NCI-H1092 (cell line): ENCODE data around the gene ZNF415.
"Not testable (repeated sequence)": the region's sequence is repeated elsewhere in the genome, so short reads cannot be mapped to it uniquely, and the experiment has no call there.

Experiments used
- DNase-seq: peaks from one replicate; lab custom pipeline; 2025; lab: John Stamatoyannopoulos, UW

The ZNF415 gene

DNA sequence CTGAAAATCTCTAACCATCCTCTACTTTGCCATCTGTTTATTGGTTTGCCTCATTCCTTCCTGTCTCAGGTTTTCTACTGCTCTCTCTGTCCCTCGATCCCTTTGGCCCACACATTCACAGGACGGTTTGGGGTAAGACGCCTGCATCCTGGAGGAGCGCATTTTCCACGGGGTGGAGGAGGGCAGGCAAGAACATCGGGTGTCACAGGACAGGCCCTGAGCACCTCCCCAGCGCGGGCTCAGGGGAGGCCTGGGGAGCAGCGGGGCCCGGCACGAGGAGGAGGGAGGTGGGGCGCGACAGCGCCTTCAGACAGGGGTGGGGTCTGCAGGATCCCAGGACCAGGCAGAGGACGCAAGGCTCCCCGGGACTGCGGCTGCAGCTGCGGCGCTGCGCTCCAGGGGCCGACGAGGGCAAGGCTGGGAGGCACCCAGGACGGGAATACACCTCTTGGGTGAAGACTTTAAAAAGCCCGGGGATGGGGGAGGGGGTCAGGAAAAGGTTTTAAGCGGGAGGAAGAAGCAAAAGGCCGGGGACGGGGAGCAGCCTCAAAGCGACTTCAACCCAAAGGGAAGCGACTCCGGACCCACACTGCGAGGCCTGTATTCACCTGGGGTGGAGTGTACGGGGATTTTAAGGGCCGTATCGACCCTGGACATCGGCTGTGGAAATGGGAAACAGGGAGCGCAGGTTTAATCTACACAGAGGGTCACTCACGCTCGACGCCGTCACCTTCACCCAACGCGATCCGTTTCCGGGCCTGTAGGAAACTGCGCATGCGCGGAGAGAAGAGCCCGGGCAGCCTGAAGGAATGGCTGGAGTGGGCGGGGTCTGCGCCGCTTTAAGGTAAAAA, at the start of gene ZNF415:
Gene ZNF415, minus strand, starts transcription at position 770 of the 851 bp plus-strand sequence. CDS start 10,234 bp downstream, outside the sequence.
- DNase-seq, result peak; percentile 40

- no peak for DNase-seq
Measured at GRCh38 chr19:53182202-53182601, 49.5 kb upstream of the ZNF415 start.

- no peak for DNase-seq
Measured at GRCh38 chr19:53177986-53178385, 45.3 kb upstream of the ZNF415 start.

- no peak for DNase-seq
Measured at GRCh38 chr19:53172889-53173288, 40.2 kb upstream of the ZNF415 start.

DNA sequence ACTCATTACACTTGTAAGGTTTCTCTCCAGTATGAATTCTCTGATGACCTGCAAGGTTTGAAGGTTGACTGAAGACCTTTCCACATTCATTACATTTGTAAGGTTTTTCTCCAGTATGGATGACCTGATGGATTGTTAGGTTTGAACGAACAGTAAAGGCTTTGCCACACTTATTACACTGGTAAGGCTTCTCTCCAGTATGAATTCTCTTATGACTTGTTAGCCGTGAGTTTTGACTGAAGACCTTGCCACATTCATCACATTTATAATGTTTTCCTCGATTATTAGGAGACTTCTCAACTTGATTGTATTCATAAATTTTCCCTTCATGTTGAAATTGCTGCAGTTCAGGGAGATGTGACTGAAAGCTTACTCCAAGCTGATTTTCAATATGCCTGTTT, 33.0 kb upstream of the ZNF415 start:
- DNase-seq, result no peak

DNA sequence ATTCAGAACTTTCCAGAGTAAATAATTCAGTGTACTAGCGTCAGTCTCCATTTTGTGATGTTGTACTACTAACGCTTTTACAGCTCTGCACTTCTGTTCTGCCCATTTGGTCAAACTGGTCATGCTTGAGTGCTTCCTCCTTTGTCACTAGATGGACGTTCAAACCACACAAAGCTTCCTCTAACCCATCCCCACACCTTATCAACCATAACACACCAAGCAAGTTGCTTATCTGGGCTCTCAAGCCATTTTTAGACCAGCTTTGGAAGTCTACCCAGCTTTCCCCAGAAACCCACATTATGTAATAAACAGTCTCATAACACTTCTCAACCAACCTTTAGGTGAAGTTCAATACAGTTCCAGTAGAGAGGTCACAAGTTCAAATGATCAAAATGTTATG, 28.4 kb upstream of the ZNF415 start:
- no peak for DNase-seq

GRCh38 chr19:53160350-53160749, 27.6 kb upstream of the ZNF415 start:
- no peak for DNase-seq

- no peak for DNase-seq
Measured at GRCh38 chr19:53158119-53158656, 25.5 kb upstream of the ZNF415 start.

DNA sequence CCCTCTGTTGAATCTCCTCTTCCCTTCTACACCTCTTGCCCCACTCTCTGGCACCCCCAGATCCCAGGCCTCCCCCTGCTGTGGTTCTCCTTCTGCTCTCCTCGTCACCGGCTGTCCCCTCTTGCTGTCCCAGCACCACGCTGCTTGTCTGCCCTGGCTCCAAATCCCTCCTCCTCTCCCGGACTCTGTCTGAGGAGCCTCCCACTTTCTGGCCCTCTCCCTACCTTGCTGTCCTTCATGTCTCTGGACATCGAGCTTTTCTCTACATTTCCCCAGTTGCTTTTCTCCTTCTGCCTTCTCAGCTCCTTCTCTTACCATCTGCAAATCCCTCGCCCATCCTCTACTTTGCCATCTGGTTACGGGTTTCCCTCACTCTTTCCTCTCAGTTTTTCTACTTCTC, 24.9 kb upstream of the ZNF415 start:
- DNase-seq, result no peak

DNA sequence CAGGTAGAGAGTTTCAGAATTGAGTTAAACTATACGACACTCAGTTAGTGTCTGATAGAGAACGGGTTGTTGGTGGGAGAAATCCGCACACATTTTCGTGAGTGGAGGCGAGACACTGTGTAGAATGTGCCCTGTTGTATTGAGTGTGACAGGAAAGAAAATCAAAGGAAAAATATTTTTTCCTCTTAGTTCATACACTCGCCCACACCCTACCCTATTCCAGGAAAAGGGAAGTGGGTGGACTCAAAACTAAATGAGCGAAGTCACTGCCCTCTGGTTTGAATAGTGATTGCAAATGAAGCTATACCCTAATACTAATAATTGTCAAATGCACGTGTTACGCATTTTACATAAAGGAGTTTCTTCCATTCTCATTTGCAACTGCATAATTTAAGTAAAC, 24.1 kb upstream of the ZNF415 start:
- no peak for DNase-seq

DNA sequence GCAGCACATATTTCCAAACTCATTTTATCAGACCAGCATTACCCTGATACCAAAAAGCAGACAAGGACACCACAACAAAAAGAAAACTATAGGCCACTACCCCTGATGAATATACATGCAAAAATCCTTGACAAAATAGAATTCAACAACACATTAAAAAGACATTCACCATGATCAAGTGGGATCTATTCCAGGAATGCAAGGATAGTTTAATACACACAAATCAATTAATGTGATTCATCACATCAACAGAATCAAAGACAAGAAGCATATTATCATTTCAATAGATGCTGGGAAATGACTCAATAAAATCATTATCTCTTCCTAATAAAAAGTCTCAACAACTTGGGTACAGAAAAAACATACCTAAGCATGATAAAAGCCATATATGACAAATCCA, 14.9 kb upstream of the ZNF415 start:
- DNase-seq, result no peak

- DNase-seq, result no peak
Measured at GRCh38 chr19:53140351-53140750, 7.6 kb upstream of the ZNF415 start.

DNA sequence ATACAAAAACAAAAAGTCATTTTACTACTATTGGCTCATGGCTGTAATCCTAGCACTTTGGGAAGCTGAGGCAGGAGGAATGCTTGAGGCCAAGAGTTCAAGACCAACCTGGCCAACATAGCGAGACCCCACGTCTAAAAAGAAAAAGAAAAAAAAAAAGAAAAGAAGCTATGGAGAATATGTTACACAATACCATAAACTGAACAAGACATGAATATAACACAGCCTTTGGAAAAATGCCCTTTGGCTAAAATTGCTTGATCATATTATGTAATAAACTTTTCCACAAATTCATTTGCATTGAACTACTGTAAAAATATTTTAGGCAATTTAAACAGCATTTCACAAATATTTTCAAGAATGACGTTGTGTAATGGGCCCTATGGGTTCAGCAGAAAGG, 3.7 kb upstream of the ZNF415 start:
- no peak for DNase-seq

DNA sequence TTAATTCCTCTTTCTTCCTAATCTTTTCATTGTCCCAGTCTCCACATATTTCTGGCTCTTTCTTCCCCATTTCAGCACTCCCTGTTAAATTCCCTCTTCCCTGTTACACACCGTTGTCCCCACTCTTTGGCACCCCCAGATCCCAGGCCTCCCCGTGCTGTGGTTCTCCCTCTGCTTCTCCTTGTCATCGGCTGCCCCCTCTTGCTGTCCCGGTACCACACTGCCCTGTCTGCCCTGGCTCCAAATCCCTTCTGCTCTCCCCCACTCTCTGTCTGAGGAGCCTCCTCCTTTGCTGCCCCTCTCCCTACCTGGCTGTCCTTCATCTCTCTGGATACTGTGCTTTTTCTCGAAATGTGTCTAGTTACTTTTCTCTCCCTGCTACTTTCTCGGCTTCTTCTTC, 983 bp downstream of the ZNF415 start:
- DNase-seq, result no peak

DNA sequence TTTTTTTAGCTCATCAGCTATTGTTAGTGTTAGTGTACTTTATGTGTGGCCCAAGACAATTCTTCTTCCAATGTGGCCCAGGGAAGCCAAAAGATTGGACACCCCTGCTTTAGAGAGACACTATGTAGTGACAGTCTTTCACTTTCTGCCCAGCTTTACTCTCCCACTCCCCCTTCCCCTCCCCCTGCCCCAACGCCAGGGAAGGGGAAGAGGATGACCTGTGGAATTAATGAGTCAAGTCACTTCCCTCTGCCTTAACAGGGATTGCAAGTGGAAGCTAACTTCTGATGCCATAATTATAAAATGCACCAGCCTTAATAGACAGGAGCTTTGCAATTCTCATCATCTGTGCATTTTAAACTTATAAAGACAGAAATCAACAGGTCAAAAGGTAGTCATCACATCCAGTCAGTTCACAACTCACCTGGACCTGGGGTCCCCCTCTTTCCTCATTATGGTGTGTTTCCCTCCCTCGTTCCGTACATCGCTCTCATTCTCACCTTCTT, 1.6 kb downstream of the ZNF415 start:
- DNase-seq, result no peak

DNA sequence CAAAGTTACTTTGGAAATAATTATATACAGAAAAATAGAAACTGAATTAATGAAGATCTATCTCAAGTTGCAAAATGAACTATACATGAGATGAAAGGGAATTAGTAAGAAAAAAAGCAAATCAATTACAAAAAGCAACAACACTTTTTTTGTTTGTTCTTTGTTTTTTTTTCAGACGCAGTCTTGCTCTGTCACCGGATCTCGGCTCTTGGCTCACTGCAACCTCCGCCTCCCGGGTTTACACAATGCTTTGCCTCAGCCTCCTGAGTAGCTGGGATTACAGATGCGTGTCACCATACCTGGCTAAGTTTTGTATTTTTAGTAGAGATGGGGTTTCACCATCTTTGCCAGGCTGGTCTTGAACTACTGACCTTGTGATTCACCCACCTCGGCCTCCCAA, 2.2 kb downstream of the ZNF415 start:
- DNase-seq, result no peak

DNA sequence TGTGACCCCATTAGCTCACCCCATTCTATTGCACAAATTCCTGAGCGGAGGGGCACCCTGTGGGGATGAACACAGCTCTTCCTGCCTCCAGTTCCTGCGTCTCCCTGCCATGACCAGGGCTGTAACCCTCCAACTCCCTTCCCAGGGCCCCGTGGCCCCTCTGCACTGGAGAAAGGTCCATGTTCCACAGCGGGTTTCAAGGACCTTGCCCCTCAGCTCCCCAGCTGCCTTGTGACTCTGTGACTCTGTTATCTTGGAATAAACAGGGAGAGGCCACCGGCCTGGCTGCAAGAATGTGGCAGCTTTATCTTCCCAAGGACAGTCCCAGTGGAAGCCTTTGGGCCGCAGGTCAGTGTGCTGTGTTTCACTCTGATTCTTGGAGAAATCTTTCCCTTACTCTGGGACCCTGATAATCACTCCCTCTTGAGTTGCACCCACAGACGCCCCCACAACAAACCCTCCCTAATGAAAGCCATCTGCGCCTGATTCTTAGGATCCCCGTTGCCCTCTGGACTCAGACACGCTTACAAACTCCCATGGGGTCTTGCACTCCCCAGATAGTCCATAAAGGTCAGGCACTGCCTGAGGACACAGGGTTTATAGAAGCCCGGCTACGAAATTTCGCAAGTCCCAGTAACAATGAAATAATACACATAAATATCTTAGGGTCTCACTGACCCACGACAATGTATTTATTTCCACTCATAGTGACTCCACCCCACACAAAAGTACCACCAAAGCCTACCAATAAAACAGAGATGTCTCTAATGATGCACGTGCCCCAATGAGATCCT, 5.8 kb downstream of the ZNF415 start:
- DNase-seq, result not testable (repeated sequence)

- DNase-seq, result no peak
Measured at GRCh38 chr19:53123400-53123799, 9.3 kb downstream of the ZNF415 start.

DNA sequence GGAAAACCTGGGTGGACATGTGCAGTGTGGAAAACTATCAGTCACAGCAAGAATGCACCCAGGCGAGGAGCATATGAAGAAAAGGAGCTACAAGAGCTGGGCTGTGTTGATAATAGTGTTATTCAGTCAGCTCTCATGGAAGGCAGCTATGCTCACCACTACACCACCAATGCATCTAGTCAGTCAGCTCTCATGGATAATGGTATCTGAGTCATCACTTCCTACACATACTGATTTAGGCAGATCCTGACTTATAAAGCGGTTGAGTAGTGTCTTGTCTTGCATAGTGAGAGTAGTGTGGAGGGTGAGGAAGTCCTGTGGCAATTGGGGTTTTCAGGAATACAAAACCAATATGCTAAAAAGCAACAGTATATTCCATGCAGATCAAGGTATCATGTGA, 20.4 kb downstream of the ZNF415 start:
- no peak for DNase-seq

GRCh38 chr19:53109527-53109926, 23.2 kb downstream of the ZNF415 start:
- DNase-seq, result no peak

- peak; percentile 92 for DNase-seq
Measured at GRCh38 chr19:53103234-53104203, 29.2 kb downstream of the ZNF415 start, which contains the start of gene ZNF160. Gene ZNF160, minus strand, starts transcription at chr19:53103422. Its CDS starts 17,146 bp downstream, at chr19:53086276.
